Endothelial cell of umbilical vein (primary cell): ENCODE results near the gene OR10A6. TPM values are rescaled to one million over a fixed set of nuclear protein-coding genes. Genes with fewer than 3 reads are reported as not detected.

Experiments
- BruUV-seq: library from RNA; stranded (reverse); fragments of 400-500 nt; replicated peaks from 2 replicates; lab custom pipeline; 2021; lab: Mats Ljungman, UMichigan
- CTCF ChIA-PET: fragments of 300-600, 350-600 bp; sonication (Branson Sonifier 250); formaldehyde crosslinking; loops from one replicate; lab custom pipeline; 2021; ENCODE audit warnings: antibody characterized with exemption, inconsistent platforms; lab: Charles Lee
- POLR2A ChIA-PET: fragments of 300-600, 350-600 bp; sonication (Branson Sonifier 250); formaldehyde crosslinking; loops from one replicate; lab custom pipeline; 2021; ENCODE audit warnings: antibody characterized with exemption, inconsistent platforms; lab: Charles Lee
- DNase-seq: peaks from one replicate; pipeline ENCODE4 v3.0.0-alpha.2; 2011; ENCODE audit warnings: low read depth, low spot score
- FAIRE-seq: peaks from 2 replicates; lab custom pipeline; 2011; peaks lifted over from hg19 to GRCh38; lab: Jason Lieb, UNC
- H2AFZ ChIP-seq: 2 replicates; pipeline ENCODE4 v1.6.0; 2012; ENCODE audit warnings: low read depth, low read length, control low read depth, inconsistent platforms
- H3K27ac ChIP-seq: 2 replicates; pipeline ENCODE4 v1.5.1; 2011; ENCODE audit warnings: low read depth, mild to moderate bottlenecking, control low read depth, low read length, moderate library complexity; ENCODE audit not compliant: insufficient read depth
- H3K27me3 ChIP-seq, 2 experiments: 2 replicates each; pipeline versions ENCODE4 v1.6.0 to v1.6.1; 2011; ENCODE audit warnings: low read length in 2 of 2, mixed read lengths in 1 of 2; ENCODE audit not compliant: control insufficient read depth in 2 of 2, insufficient read depth in 2 of 2
- H3K36me3 ChIP-seq, 2 experiments: 2 replicates in 1 of 2; 3 replicates in 1 of 2; pipeline ENCODE4 v1.5.1; 2011; ENCODE audit warnings: low read length in 2 of 2, mild to moderate bottlenecking in 1 of 2, moderate library complexity in 1 of 2; ENCODE audit not compliant: control insufficient read depth in 2 of 2, insufficient read depth in 2 of 2; ENCODE audit errors: extremely low read depth in 1 of 2
- H3K4me1 ChIP-seq: 3 replicates; pipeline ENCODE4 v1.5.1; 2011; ENCODE audit warnings: mild to moderate bottlenecking, low read length; ENCODE audit not compliant: control insufficient read depth, insufficient read depth; ENCODE audit errors: extremely low read depth
- H3K4me2 ChIP-seq: 2 replicates; pipeline ENCODE4 v1.6.1; 2011; ENCODE audit warnings: low read length, control low read depth, mixed read lengths; ENCODE audit not compliant: insufficient read depth
- H3K4me3 ChIP-seq, 3 experiments: fragments of 200-600 bp in 1 of 3; sonication (generic), shearing (Covaris generic) in 1 of 3; replicated peaks in 1 of 3; 2 replicates each; pipeline ENCODE4 v1.5.1; 2011 to 2016; ENCODE audit warnings: control low read depth in 3 of 3, low read length in 3 of 3, mild to moderate bottlenecking in 2 of 3, inconsistent platforms in 1 of 3, low read depth in 1 of 3, moderate library complexity in 1 of 3; ENCODE audit not compliant: insufficient read depth in 1 of 3
- H3K79me2 ChIP-seq: 2 replicates; pipeline ENCODE4 v1.6.0; 2012; ENCODE audit warnings: low read length, inconsistent platforms; ENCODE audit not compliant: control insufficient read depth, insufficient read depth
- H3K9ac ChIP-seq: replicated peaks from 2 replicates; pipeline ENCODE3; 2011; ENCODE audit warnings: low read length, control low read depth; ENCODE audit not compliant: insufficient read depth; ENCODE audit errors: extremely low read depth
- H3K9me1 ChIP-seq: replicated peaks from 3 replicates; pipeline ENCODE4 v1.6.0; 2011; ENCODE audit warnings: mild to moderate bottlenecking, low read length; ENCODE audit not compliant: control insufficient read depth, insufficient read depth; ENCODE audit errors: extremely low read depth
- H3K9me3 ChIP-seq: replicated peaks from 2 replicates; pipeline ENCODE4 v1.5.1; 2012; ENCODE audit warnings: low read length, inconsistent platforms; ENCODE audit not compliant: control insufficient read depth, insufficient read depth
- H4K20me1 ChIP-seq: replicated peaks from 2 replicates; pipeline ENCODE3; 2011; ENCODE audit warnings: mild to moderate bottlenecking, low read length; ENCODE audit not compliant: control insufficient read depth, insufficient read depth; ENCODE audit errors: extremely low read depth
- EZH2 ChIP-seq: IDR thresholded peaks from 2 replicates; pipeline ENCODE4 v1.6.1; 2012; ENCODE audit warnings: borderline replicate concordance, low read depth, mild to moderate bottlenecking, moderate library complexity, low read length, inconsistent platforms; ENCODE audit not compliant: severe bottlenecking
- GATA2 ChIP-seq: IDR thresholded peaks from 2 replicates; pipeline ENCODE4 v1.7.0; 2011; ENCODE audit warnings: low read depth, mild to moderate bottlenecking, moderate library complexity, mixed read lengths, low read length; ENCODE audit not compliant: insufficient read length, insufficient read depth
- JUN ChIP-seq: IDR thresholded peaks from 2 replicates; pipeline ENCODE4 v1.6.1; 2011; ENCODE audit warnings: borderline replicate concordance, low read depth; ENCODE audit not compliant: insufficient read length, insufficient read depth
- POLR2A ChIP-seq: IDR thresholded peaks from 2 replicates; pipeline ENCODE4 v1.6.1; 2012; ENCODE audit warnings: low read depth, mild to moderate bottlenecking, control low read depth, low read length
- dilution Hi-C: fragments of 300-500 bp; cut with MboI; formaldehyde crosslinking; loops from one replicate; pipeline ENCODE4 v1.15.0; 2019; ENCODE audit warnings: low sequenced_read_pairs; ENCODE audit not compliant: extremely low pct_ligation_motif_present
- intact Hi-C: fragments of 100-400 bp; cut with micrococcal nuclease; formaldehyde crosslinking; loops from one replicate; pipeline ENCODE4 v1.10.0; 2022
- polyA plus RNA-seq, 4 experiments: library from polyadenylated mRNA; depleted of rRNA in 3 of 4; stranded (reverse) in 3 of 4; unstranded in 1 of 4; fragments of >200 nt; gene quantifications; 2 replicates each; pipeline versions ENCODE4 v1.2.1 to v1.2.3, GENCODE V29; 2011 to 2012; ENCODE audit warnings: missing spikeins in 1 of 4
- total RNA-seq: library from RNA; stranded (reverse); gene quantifications from 2 replicates; pipeline ENCODE4 v1.2.3, GENCODE V29; 2021

The OR10A6 gene
- total and polyA plus RNA-seq, 2 donors (not counting 3 experiments of a cell fraction or from before 2014, with no cell fraction given): not detected

DNA sequence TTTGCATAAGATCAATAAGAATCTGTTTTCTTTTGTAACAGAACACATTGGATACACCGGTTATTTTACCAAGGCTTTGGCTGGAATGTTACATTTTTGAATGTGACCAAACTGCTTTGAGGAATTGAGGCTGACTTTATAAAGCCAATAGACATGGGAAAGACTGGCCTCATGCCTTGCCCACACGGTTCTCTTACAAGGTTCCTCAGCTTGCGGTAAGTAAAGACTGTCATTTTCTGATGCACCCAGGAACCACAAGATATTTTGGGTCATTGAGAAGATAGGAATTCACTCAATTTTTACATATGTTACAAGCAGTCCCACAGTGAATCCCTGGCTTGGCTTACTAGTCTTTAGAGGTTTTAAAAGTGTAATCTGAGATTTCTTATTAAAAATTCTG lies 23.9 kb downstream of the OR10A6 start:
- dilution Hi-C loops: no loop called here
- no peak for TF ChIP-seq EZH2
- no peak for TF ChIP-seq POLR2A
- intact Hi-C loops: loop anchor here (5.0 kb wide), 1 partner anchor 185 kb away; no protein-coding TSS in a partner anchor
- Histone ChIP-seq H3K9me1 (no peaks in the 10 kb centered on the region), H3K4me2 (no peak overlapping the region), H3K9ac (no peak overlapping the region), H3K79me2 (no peaks in the 10 kb centered on the region), H3K4me3 (no peak overlapping the region), H3K36me3 (no peaks in the 10 kb centered on the region), H3K27ac (no peak overlapping the region), H4K20me1 (no peaks in the 10 kb centered on the region), H2AFZ (no peak overlapping the region), H3K27me3 (peaks cover 6 to 8% of the 10 kb centered on the region in 2 experiments), H3K9me3 (no peaks in the 10 kb centered on the region), H3K4me1 (no peaks in the 10 kb centered on the region)
- BruUV-seq: no TSS peak
- ChIA-PET CTCF (interaction anchor here (1.3 to 7.9 kb wide), 2 partner anchors 71 to 78 kb away, joined by 3 to 109 read pairs; partner anchors contain the start of gene EIF3F), POLR2A (no interaction called here)
- DNase-seq: no peak
- no peak for FAIRE-seq

DNA sequence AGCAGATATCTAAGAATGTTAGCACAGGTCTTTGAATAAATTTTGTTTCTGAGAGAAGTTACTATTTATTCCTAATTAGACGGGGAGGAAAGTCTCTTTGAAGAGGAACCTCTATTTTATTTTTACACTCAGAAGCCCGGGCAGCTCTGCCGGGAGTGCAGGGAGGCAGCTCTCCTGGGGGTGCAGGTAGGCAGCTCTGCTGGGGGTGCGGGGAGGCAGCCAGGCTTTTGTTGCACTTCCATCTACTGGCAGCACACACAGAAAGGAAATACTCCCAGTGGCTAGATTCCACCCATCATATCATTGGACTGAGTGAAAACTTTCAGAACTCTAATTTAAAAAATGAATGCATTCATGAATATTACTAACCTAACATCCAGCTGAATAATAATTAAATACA lies 24.6 kb downstream of the OR10A6 start:
- H3K27me3 ChIP-seq: peaks cover 6 to 8% of the 10 kb centered on the region in 2 experiments
- H3K4me1 ChIP-seq: no peaks in the 10 kb centered on the region
- DNase-seq (no peak), FAIRE-seq (no peak)
- no peak overlapping the region for H3K9ac ChIP-seq
- no peak overlapping the region for H3K4me2 ChIP-seq
- no peak overlapping the region for H2AFZ ChIP-seq
- ChIA-PET CTCF (interaction anchor here (1.3 to 7.9 kb wide), 3 partner anchors 69 to 78 kb away, joined by 3 to 109 read pairs (median 11); partner anchors contain the start of gene EIF3F), POLR2A (no interaction called here)
- no peaks in the 10 kb centered on the region for H3K36me3 ChIP-seq
- no peak for TF ChIP-seq JUN
- no peak for TF ChIP-seq GATA2
- dilution Hi-C loops (no loop called here), intact Hi-C loops (loop anchor here (5.0 kb wide), 1 partner anchor 186 kb away; no protein-coding TSS in a partner anchor)
- no peak overlapping the region for H3K4me3 ChIP-seq
- no peaks in the 10 kb centered on the region for H3K79me2 ChIP-seq
- H3K9me3 ChIP-seq: no peaks in the 10 kb centered on the region
- H3K27ac ChIP-seq: no peak overlapping the region
- no TSS peak for BruUV-seq
- no peaks in the 10 kb centered on the region for H3K9me1 ChIP-seq
- H4K20me1 ChIP-seq: no peaks in the 10 kb centered on the region
